ENCODE data around the gene CRYAB.
"Not testable (repeated sequence)": the region's sequence is repeated elsewhere in the genome, so short reads cannot be mapped to it uniquely, and the experiment has no call there.

The CRYAB gene

GRCh38 chr11:111908639-111909305 is 2.8 kb downstream of the CRYAB start:
- DNase-seq (ENCODE audit: low read depth, low spot score) = no peak

GRCh38 chr11:111906680-111907079 is 4.9 kb downstream of the CRYAB start:
- no peak for DNase-seq (ENCODE audit: low read depth, low spot score)

- DNase-seq (ENCODE audit: low read depth, low spot score) = no peak
These were observed 6.2 kb downstream of the CRYAB start for GRCh38 chr11:111905411-111905810.

GRCh38 chr11:111886844-111887243 is 24.7 kb downstream of the CRYAB start:
- DNase-seq (ENCODE audit: low read depth, low spot score) = no peak

GRCh38 chr11:111886032-111886431 is 25.5 kb downstream of the CRYAB start:
- no peak for DNase-seq (ENCODE audit: low read depth, low spot score)

GRCh38 chr11:111885053-111885452 is 26.5 kb downstream of the CRYAB start:
- not testable (repeated sequence) for DNase-seq (ENCODE audit: low read depth, low spot score)

GRCh38 chr11:111882202-111882601 is 29.4 kb downstream of the CRYAB start:
- no peak for DNase-seq (ENCODE audit: low read depth, low spot score)

- no peak for DNase-seq (ENCODE audit: low read depth, low spot score)
These were observed 32.0 kb downstream of the CRYAB start for GRCh38 chr11:111879637-111879960.

GRCh38 chr11:111878849-111879636 is 32.5 kb downstream of the CRYAB start, which contains the start of the genes CFAP68 and FDXACB1:
CFAP68 (plus strand) TSS chr11:111879541; CDS start chr11:111879561, 20 bp downstream.
FDXACB1 (minus strand) TSS chr11:111879165; CDS start chr11:111879132, 33 bp downstream.
- peak; percentile 99 for DNase-seq (ENCODE audit: low read depth, low spot score)

GRCh38 chr11:111878385-111878848 is 33.2 kb downstream of the CRYAB start:
- no peak for DNase-seq (ENCODE audit: low read depth, low spot score)

- DNase-seq (ENCODE audit: low read depth, low spot score) = no peak
These were observed 39.8 kb downstream of the CRYAB start for GRCh38 chr11:111871693-111872161.

GRCh38 chr11:111870886-111871692 is 40.5 kb downstream of the CRYAB start, which contains the start of gene ALG9:
ALG9 (minus strand) TSS chr11:111871581; CDS start chr11:111871482, 99 bp downstream.
- peak; percentile 92 for DNase-seq (ENCODE audit: low read depth, low spot score)

GRCh38 chr11:111870522-111870885 is 41.1 kb downstream of the CRYAB start:
- no peak for DNase-seq (ENCODE audit: low read depth, low spot score)

- no peak for DNase-seq (ENCODE audit: low read depth, low spot score)
These were observed 41.5 kb downstream of the CRYAB start for GRCh38 chr11:111870113-111870512.

GRCh38 chr11:111860257-111860656 is 51.3 kb downstream of the CRYAB start:
- no peak for DNase-seq (ENCODE audit: low read depth, low spot score)
